HEK293T (cell line): ENCODE data around the gene DNAJB13.

Experiments
- CTCF ChIA-PET: fragments of 350-600 bp; formaldehyde crosslinking; extraction: SDS; loops from one replicate; lab custom pipeline; 2021; ENCODE audit warnings: antibody characterized with exemption, inconsistent platforms; lab: Yijun Ruan, JAX
- POLR2A ChIA-PET: fragments of 350-600 bp; formaldehyde crosslinking; extraction: SDS; loops from one replicate; lab custom pipeline; 2020; ENCODE audit warnings: antibody characterized with exemption, inconsistent platforms; lab: Yijun Ruan, JAX
- DNase-seq: peaks from one replicate; pipeline ENCODE4 v3.0.0; 2012; ENCODE audit warnings: mixed read lengths; ENCODE audit errors: extremely low spot score
- ARNT ChIP-seq: fragments of 450-650 bp; IDR thresholded peaks from 2 replicates; pipeline ENCODE4 v1.6.1; 2017; ENCODE audit warnings: mild to moderate bottlenecking
- BHLHE40 ChIP-seq: fragments of 450-650 bp; IDR thresholded peaks from 2 replicates; pipeline ENCODE4 v1.6.1; 2016; ENCODE audit warnings: mild to moderate bottlenecking, moderate library complexity, borderline replicate concordance
- CTBP1 ChIP-seq: fragments of 450-650 bp; IDR thresholded peaks from 2 replicates; pipeline ENCODE4 v1.6.1; 2016; ENCODE audit warnings: borderline replicate concordance
- ELF4 ChIP-seq: fragments of 450-650 bp; IDR thresholded peaks from 2 replicates; pipeline ENCODE4 v1.6.1; 2017; ENCODE audit warnings: antibody characterized with exemption
- FOXA1 ChIP-seq: fragments of 450-650 bp; IDR thresholded peaks from 2 replicates; pipeline ENCODE4 v1.6.1; 2016; ENCODE audit warnings: mild to moderate bottlenecking
- FOXK2 ChIP-seq: fragments of 450-650 bp; IDR thresholded peaks from 2 replicates; pipeline ENCODE4 v1.6.1; 2016; ENCODE audit warnings: mild to moderate bottlenecking
- FOXM1 ChIP-seq: fragments of 450-650 bp; IDR thresholded peaks from 2 replicates; pipeline ENCODE4 v1.6.1; 2017; ENCODE audit warnings: mild to moderate bottlenecking, borderline replicate concordance
- HDGF ChIP-seq: fragments of 450-650 bp; IDR thresholded peaks from 2 replicates; pipeline ENCODE4 v1.6.1; 2017; ENCODE audit warnings: antibody characterized with exemption, borderline replicate concordance
- L3MBTL2 ChIP-seq: fragments of 450-650 bp; conservative IDR thresholded peaks from 2 replicates; pipeline ENCODE4 v1.6.1; 2016; ENCODE audit warnings: mild to moderate bottlenecking
- LEF1 ChIP-seq: fragments of 450-650 bp; IDR thresholded peaks from 2 replicates; pipeline ENCODE4 v1.6.1; 2017; ENCODE audit warnings: mild to moderate bottlenecking, borderline replicate concordance
- NFRKB ChIP-seq: fragments of 450-650 bp; IDR thresholded peaks from 2 replicates; pipeline ENCODE4 v1.6.1; 2016; ENCODE audit warnings: mild to moderate bottlenecking, moderate library complexity
- SP1 ChIP-seq: fragments of 450-650 bp; IDR thresholded peaks from 2 replicates; pipeline ENCODE4 v1.6.1; 2017
- SUZ12 ChIP-seq: fragments of 450-650 bp; IDR thresholded peaks from 2 replicates; pipeline ENCODE4 v1.6.1; 2016; ENCODE audit warnings: mild to moderate bottlenecking
- TARDBP ChIP-seq: fragments of 450-650 bp; IDR thresholded peaks from 2 replicates; pipeline ENCODE4 v1.6.1; 2016
- ZNF384 ChIP-seq: fragments of 450-650 bp; IDR thresholded peaks from 2 replicates; pipeline ENCODE4 v1.6.1; 2016
- TF ChIP-seq, protein P1 (sequence below): fragments of 450-650 bp; IDR thresholded peaks from 2 replicates; pipeline ENCODE4 v1.6.1; 2016

DNAJB13 gene

DNA sequence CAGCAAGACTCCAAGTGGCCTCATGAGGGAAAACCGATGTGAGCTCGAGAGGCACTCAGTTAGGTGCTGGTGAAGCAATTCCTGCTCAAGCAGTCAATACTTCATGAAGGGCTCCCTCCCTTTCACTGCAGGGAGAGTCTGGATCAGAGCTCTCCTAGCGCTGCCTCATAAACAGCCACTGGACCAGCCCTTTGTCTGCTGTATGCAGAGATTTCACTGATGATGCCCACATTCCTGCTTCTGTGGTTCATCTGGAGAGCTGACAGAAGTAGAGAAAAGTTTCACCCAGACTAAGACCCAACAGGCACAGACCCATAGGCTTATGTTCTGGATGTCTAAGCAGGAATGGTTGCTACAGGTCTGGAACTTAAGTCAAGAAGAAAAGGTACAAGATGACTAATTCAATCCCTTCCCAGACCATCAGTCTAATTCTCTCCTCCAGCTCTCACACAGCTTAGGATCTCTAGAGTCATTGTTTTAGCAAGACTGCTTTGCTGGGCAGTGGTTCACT lies 27.8 kb downstream of the DNAJB13 start:
- ChIA-PET POLR2A (no interaction called here), CTCF (interaction anchor here (0.6 kb wide), 1 partner anchor 15 kb away, joined by 3 read pairs; no protein-coding TSS in a partner anchor)
- TF ChIP-seq ELF4 (no peak), TARDBP (no peak), FOXK2 (no peak), NFRKB (no peak), ARNT (no peak), SUZ12 (no peak), CTBP1 (no peak), HDGF (no peak), FOXA1 (no peak), L3MBTL2 (no peak), BHLHE40 (no peak), FOXM1 (no peak), SP1 (no peak), LEF1 (no peak), ZNF384 (no peak)
- TF ChIP-seq, protein P1, sequence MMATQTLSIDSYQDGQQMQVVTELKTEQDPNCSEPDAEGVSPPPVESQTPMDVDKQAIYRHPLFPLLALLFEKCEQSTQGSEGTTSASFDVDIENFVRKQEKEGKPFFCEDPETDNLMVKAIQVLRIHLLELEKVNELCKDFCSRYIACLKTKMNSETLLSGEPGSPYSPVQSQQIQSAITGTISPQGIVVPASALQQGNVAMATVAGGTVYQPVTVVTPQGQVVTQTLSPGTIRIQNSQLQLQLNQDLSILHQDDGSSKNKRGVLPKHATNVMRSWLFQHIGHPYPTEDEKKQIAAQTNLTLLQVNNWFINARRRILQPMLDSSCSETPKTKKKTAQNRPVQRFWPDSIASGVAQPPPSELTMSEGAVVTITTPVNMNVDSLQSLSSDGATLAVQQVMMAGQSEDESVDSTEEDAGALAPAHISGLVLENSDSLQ: no peak
- DNase-seq: no peak

DNA sequence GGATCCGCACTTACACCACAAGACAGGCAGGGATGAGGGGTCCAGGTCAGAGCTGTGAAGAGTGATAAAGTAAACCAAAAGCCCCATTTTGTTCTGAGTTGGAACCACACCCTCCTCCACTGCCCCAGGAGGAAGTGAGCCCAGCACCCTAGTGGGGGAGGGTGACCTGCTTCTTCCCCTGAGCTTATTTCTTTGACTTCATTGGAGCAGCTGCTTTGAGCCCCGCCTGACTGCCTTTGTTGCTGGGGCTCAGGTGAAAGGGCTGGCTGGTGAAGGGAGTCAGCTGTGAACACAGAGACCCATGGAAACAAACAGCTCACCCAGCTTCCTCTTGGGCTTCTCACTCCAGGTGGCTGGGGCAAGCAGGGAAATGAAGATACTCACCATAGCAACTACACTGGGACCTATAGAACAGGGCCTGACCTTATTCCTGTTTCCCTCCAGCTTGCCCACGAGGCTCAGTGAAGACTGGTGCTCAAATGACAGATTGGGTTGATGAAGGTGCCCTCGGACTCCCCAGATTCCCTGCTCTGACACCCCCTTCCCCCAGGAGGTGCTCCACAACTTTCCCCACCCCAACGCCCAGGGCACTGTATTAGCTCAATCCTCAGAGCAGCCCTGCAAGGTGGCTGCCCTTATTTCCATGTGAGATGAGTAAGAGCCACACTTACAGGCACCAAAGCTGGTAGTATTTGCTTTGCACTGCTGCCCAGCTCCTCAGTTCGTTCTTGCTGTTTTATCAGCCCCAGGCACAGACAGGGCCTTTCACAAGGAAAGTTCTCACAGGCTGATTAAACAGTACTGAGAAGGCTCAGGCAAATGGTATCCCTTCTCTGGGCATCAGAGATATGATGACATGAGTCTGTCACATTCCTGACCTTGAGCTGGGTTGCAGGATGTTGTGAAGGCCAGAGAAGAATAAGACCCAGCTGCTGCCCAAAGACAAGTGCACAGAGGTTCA lies 29.5 kb downstream of the DNAJB13 start:
- DNase-seq: no peak
- TF ChIP-seq HDGF (no peak), NFRKB (no peak), SUZ12 (no peak), FOXA1 (no peak), SP1 (no peak), FOXM1 (no peak), CTBP1 (no peak), ELF4 (no peak), LEF1 (no peak), FOXK2 (no peak), TARDBP (no peak), ARNT (no peak), BHLHE40 (no peak), ZNF384 (no peak), L3MBTL2 (no peak)
- TF ChIP-seq, protein P1: no peak
- CTCF ChIA-PET: interaction anchor here (0.7 kb wide), 1 partner anchor 29 kb away, joined by 3 read pairs; no protein-coding TSS in a partner anchor

DNA sequence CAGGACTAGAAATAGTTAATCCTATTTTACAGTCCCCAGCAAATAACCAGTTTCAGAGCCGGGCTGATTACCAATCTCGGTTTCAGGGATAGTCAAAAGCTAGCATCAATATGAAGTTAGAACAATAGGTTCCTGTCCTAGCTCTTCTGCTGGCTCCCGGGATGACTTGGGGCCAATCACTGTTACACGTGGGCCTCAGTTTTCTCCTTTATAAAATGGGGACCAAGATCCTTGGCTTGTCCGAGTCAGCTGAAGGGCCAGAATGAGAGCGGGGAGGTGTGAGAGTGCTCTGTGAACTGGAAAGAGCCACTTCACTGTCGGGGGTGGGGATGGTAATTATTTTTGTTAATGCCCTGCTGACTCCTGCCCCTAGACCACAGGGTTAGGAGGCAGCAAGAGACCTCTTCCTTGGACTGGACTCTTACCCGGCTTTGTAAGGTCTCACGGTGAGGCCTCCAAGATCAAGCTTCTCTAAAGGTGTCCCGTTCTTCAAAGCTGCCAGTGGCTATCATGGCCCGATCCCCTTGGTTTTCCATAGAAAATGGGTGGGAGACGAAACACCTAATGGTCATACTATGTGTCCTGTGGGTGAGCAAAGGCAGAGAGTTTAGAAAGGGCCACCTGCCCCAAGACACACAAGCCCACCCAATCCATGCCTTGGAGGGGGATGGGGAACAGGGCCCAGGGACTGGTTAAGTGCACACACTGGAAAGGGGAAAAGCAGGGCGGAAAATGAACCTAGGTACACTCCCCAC lies 30.4 kb downstream of the DNAJB13 start:
- TF ChIP-seq NFRKB: no peak
- ChIA-PET POLR2A (interaction anchor here (1.4 to 2.5 kb wide), 4 partner anchors 8 to 383 kb away, joined by 3 to 13 read pairs (median 8); partner anchors contain the start of gene FAM168A), CTCF (interaction anchor here (0.6 kb wide), 1 partner anchor 14 kb away, joined by 3 read pairs; no protein-coding TSS in a partner anchor)
- no peak for DNase-seq

More for the DNA sequence above, 29.5 kb downstream of the DNAJB13 start:
- POLR2A ChIA-PET: interaction anchor here (2.5 kb wide), 1 partner anchor 23 kb away, joined by 8 read pairs; no protein-coding TSS in a partner anchor

DNA sequence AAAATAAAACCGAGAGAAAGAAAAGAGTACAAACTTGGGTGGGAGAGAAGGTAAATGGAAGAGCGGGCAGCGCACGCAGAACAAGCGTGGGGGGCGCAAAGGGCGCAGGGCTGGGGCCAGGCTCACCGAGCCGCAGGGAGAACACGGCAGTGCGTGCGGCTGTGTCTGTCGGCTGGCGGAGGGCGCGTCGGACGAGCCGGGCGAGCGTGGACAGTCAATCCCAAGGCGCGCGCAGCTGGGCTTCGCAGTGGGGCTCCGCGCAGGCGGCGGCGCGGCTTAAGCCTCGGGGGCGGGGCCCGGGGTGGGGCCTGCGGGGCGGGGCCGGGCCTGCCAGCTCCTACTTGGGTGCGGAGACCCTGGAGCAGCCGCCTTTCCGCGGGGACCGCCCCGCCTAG lies 31.8 kb downstream of the DNAJB13 start, which contains the start of gene UCP2:
Gene UCP2, minus strand, starts transcription at position 249 of the 395 bp plus-strand sequence. CDS start 4,465 bp downstream, outside the sequence.
- ChIA-PET POLR2A (interaction anchor here (0.6 to 2.5 kb wide), 22 partner anchors 8 to 610 kb away, joined by 3 to 16 read pairs (median 4); partner anchors contain the start of genes C2CD3, FAM168A, LIPT2 and POLD3), CTCF (no interaction called here)
- DNase-seq: peak; percentile 88
- TF ChIP-seq CTBP1 (peak; percentile 30; the same call in 1 of the 2 replicates), FOXM1 (no peak)

DNA sequence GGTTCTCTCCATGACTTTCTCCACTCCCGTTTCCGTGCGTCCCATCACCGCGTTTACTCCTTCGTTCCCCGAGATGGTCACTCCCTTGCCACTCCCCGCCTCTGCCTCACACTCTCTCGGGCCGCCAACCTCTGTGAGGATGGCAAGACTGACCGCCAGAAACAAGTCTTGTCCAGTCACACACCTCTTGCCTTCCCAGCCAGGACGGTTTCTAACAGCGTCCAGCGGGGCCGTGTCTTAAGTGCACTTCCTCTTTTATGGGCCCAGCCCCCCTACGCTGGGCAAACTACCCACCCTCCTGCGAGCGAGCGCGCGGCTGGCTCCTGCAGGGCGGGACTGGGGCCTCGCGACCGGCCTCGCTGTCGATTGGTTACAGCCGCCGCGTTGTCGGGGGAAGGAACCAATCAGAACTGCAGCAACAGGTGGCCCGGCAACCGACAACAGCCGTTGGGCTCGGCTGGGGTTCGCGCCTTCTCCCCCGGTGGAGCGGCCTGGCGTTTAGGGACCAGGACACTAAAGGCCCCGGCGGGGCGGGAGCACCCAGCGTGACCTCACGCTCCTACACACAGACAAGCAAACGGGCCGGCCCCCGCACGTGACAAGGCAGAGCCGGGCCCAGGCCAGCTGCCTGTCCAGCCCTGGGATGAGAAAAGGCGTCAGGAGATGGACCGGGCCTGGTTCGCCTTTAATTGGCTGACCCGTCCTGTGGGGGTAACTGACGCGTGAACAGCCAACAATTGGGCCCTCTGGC lies 32.3 kb downstream of the DNAJB13 start:
- peak; percentile 93 for TF ChIP-seq L3MBTL2
- no peak for TF ChIP-seq NFRKB
- TF ChIP-seq ELF4: no peak
- TF ChIP-seq LEF1: no peak
- TF ChIP-seq FOXM1: peak; percentile 79
- no peak for TF ChIP-seq BHLHE40
- no peak for TF ChIP-seq ZNF384
- TF ChIP-seq SUZ12: no peak
- no peak for TF ChIP-seq FOXK2
- no peak for TF ChIP-seq SP1
- no peak for TF ChIP-seq TARDBP
- TF ChIP-seq CTBP1: no peak
- TF ChIP-seq ARNT: no peak
- no peak for TF ChIP-seq HDGF
- TF ChIP-seq FOXA1: no peak
- TF ChIP-seq, protein P1: peak; percentile 39
- POLR2A ChIA-PET: interaction anchor here (0.6 to 2.5 kb wide), 24 partner anchors 9 to 609 kb away, joined by 3 to 16 read pairs (median 4); partner anchors contain the start of genes C2CD3, FAM168A, LIPT2 and POLD3
- CTCF ChIA-PET: no interaction called here

More for the DNA sequence above, 32.3 kb downstream of the DNAJB13 start:
- DNase-seq: peak; percentile 96
